ENCODE data around the gene ZNF367.

ZNF367 gene

GRCh38 chr9:96425500-96426169 is 7.5 kb upstream of the ZNF367 start:
- in situ Hi-C loops (cut with MboI; ENCODE audit: low sequenced_read_pairs): no loop called here
- DNase-seq (ENCODE audit: low spot score in 2 of 2): no peak

GRCh38 chr9:96423985-96424336 is 5.8 kb upstream of the ZNF367 start:
- Histone ChIP-seq H3K4me3 (no peak overlapping the region), H3K4me1 (peaks cover 22% of the 10 kb centered on the region), H3K36me3 (replicated peaks) (no peaks in the 10 kb centered on the region), H3K27me3 (ENCODE audit: low read depth) (no peaks in the 10 kb centered on the region), H3K9me3 (no peaks in the 10 kb centered on the region)
- no peak for DNase-seq (ENCODE audit: low spot score in 2 of 2)
- in situ Hi-C loops (cut with MboI; ENCODE audit: low sequenced_read_pairs): no loop called here

More at GRCh38 chr9:96425500-96426169, 7.5 kb upstream of the ZNF367 start:
- Histone ChIP-seq H3K4me3 (no peak overlapping the region), H3K27me3 (ENCODE audit: low read depth) (no peaks in the 10 kb centered on the region), H3K4me1 (peaks cover 9% of the 10 kb centered on the region), H3K9me3 (no peaks in the 10 kb centered on the region), H3K36me3 (replicated peaks) (no peaks in the 10 kb centered on the region)

- DNase-seq (ENCODE audit: low spot score in 2 of 2): no peak
- in situ Hi-C loops (cut with MboI; ENCODE audit: low sequenced_read_pairs): no loop called here
- Histone ChIP-seq H3K4me3 (no peak overlapping the region), H3K36me3 (replicated peaks) (no peaks in the 10 kb centered on the region), H3K9me3 (no peaks in the 10 kb centered on the region), H3K27me3 (ENCODE audit: low read depth) (no peaks in the 10 kb centered on the region), H3K4me1 (peaks cover 22% of the 10 kb centered on the region)
Measured at GRCh38 chr9:96423322-96423984, 5.3 kb upstream of the ZNF367 start.

GRCh38 chr9:96420468-96421219 is 2.5 kb upstream of the ZNF367 start:
- H3K27me3 ChIP-seq (ENCODE audit: low read depth): no peaks in the 10 kb centered on the region
- peaks cover 12% of the 10 kb centered on the region for H3K36me3 ChIP-seq (replicated peaks)
- H3K9me3 ChIP-seq: no peaks in the 10 kb centered on the region
- DNase-seq (ENCODE audit: low spot score in 2 of 2): peak; percentile 68
- in situ Hi-C loops (cut with MboI; ENCODE audit: low sequenced_read_pairs): no loop called here
- no peak overlapping the region for H3K4me3 ChIP-seq
- peaks cover 27% of the 10 kb centered on the region for H3K4me1 ChIP-seq

- no peaks in the 10 kb centered on the region for H3K9me3 ChIP-seq
- no peaks in the 10 kb centered on the region for H3K27me3 ChIP-seq (ENCODE audit: low read depth)
- no peak for DNase-seq (ENCODE audit: low spot score in 2 of 2)
- in situ Hi-C loops (cut with MboI; ENCODE audit: low sequenced_read_pairs): no loop called here
- H3K4me1 ChIP-seq: peaks cover 27% of the 10 kb centered on the region
- peaks cover 13% of the 10 kb centered on the region for H3K36me3 ChIP-seq (replicated peaks)
- peak overlapping the region; percentile 95 for H3K4me3 ChIP-seq
Measured at GRCh38 chr9:96419691-96419969, 1.5 kb upstream of the ZNF367 start.

- Histone ChIP-seq H3K27me3 (ENCODE audit: low read depth) (no peaks in the 10 kb centered on the region), H3K4me1 (peaks cover 28% of the 10 kb centered on the region), H3K4me3 (peak overlapping the region; percentile 95), H3K9me3 (no peaks in the 10 kb centered on the region), H3K36me3 (replicated peaks) (peaks cover 15% of the 10 kb centered on the region)
- DNase-seq (ENCODE audit: low spot score in 2 of 2): peak; percentile 79 to 84
- in situ Hi-C loops (cut with MboI; ENCODE audit: low sequenced_read_pairs): no loop called here
Measured at GRCh38 chr9:96418920-96419690, 935 bp upstream of the ZNF367 start.

GRCh38 chr9:96417661-96418082 is 498 bp downstream of the ZNF367 start:
- Histone ChIP-seq H3K4me1 (peaks cover 39% of the 10 kb centered on the region), H3K36me3 (replicated peaks) (peaks cover 23% of the 10 kb centered on the region), H3K4me3 (peak overlapping the region; percentile 95), H3K27me3 (ENCODE audit: low read depth) (no peaks in the 10 kb centered on the region), H3K9me3 (no peaks in the 10 kb centered on the region)
- in situ Hi-C loops (cut with MboI; ENCODE audit: low sequenced_read_pairs): no loop called here
- DNase-seq (ENCODE audit: low spot score in 2 of 2): peak in 1 of 2 experiments; percentile 37

GRCh38 chr9:96417051-96417586 is 1.1 kb downstream of the ZNF367 start:
- DNase-seq (ENCODE audit: low spot score in 2 of 2): peak; percentile 82 to 92
- H3K9me3 ChIP-seq: no peaks in the 10 kb centered on the region
- H3K36me3 ChIP-seq (replicated peaks): peaks cover 23% of the 10 kb centered on the region
- H3K4me1 ChIP-seq: peaks cover 42% of the 10 kb centered on the region
- peak overlapping the region; percentile 95 for H3K4me3 ChIP-seq
- no peaks in the 10 kb centered on the region for H3K27me3 ChIP-seq (ENCODE audit: low read depth)
- in situ Hi-C loops (cut with MboI; ENCODE audit: low sequenced_read_pairs): no loop called here

- in situ Hi-C loops (cut with MboI; ENCODE audit: low sequenced_read_pairs): no loop called here
- Histone ChIP-seq H3K36me3 (replicated peaks) (peaks cover 35% of the 10 kb centered on the region), H3K27me3 (ENCODE audit: low read depth) (no peaks in the 10 kb centered on the region), H3K4me3 (no peak overlapping the region), H3K9me3 (no peaks in the 10 kb centered on the region), H3K4me1 (peaks cover 19% of the 10 kb centered on the region)
- DNase-seq (ENCODE audit: low spot score in 2 of 2): peak; percentile 47 to 62
Measured at GRCh38 chr9:96413302-96414221, 4.6 kb downstream of the ZNF367 start.

GRCh38 chr9:96412174-96412913 is 5.8 kb downstream of the ZNF367 start:
- H3K4me1 ChIP-seq: peaks cover 19% of the 10 kb centered on the region
- H3K4me3 ChIP-seq: no peak overlapping the region
- no peak for DNase-seq (ENCODE audit: low spot score in 2 of 2)
- no peaks in the 10 kb centered on the region for H3K27me3 ChIP-seq (ENCODE audit: low read depth)
- in situ Hi-C loops (cut with MboI; ENCODE audit: low sequenced_read_pairs): no loop called here
- no peaks in the 10 kb centered on the region for H3K9me3 ChIP-seq
- peaks cover 32% of the 10 kb centered on the region for H3K36me3 ChIP-seq (replicated peaks)

- Histone ChIP-seq H3K4me3 (no peak overlapping the region), H3K4me1 (peaks cover 17% of the 10 kb centered on the region), H3K36me3 (replicated peaks) (peaks cover 24% of the 10 kb centered on the region), H3K27me3 (ENCODE audit: low read depth) (no peaks in the 10 kb centered on the region), H3K9me3 (no peaks in the 10 kb centered on the region)
- in situ Hi-C loops (cut with MboI; ENCODE audit: low sequenced_read_pairs): no loop called here
- no peak for DNase-seq (ENCODE audit: low spot score in 2 of 2)
Measured at GRCh38 chr9:96411129-96411838, 6.9 kb downstream of the ZNF367 start.
